Breast epithelium (tissue), 4 donors: ENCODE data around the gene RAPGEF4. TPM values are rescaled to one million over a fixed set of nuclear protein-coding genes. Genes with fewer than 3 reads are reported as not detected.
A peak's percentile ranks its signal among the peaks of the same experiment; 100 is the strongest.

Experiments used
- DNase-seq, 2 donors: peaks; one replicate each; pipeline ENCODE4 v3.0.0-alpha.2; 2019; ENCODE audit warnings: low spot score in 2 of 2
- H3K27ac ChIP-seq, 2 donors: fragments of 200-600 bp; sonication (generic) in 1 of 2; one replicate each; pipeline ENCODE4 v1.5.1; 2016 to 2019; ENCODE audit warnings: mild to moderate bottlenecking in 1 of 2
- H3K27me3 ChIP-seq, 2 donors: fragments of 200-600 bp; sonication (generic) in 1 of 2; one replicate each; pipeline versions ENCODE4 v1.5.1 to v1.6.0; 2017 to 2019; ENCODE audit warnings: control low read depth in 1 of 2, mild to moderate bottlenecking in 1 of 2
- H3K36me3 ChIP-seq: fragments of 200-600 bp; one replicate; pipeline ENCODE4 v1.5.1; 2019
- H3K4me1 ChIP-seq, 2 donors: fragments of 200-600 bp; sonication (generic); one replicate each; pipeline ENCODE4 v1.5.1; 2016 to 2019; ENCODE audit warnings: control low read depth in 1 of 2
- H3K4me3 ChIP-seq, 3 donors: fragments of 200-600 bp; sonication (generic); 1 replicate in 2 of 3; 2 replicates in 1 of 3; pipeline ENCODE4 v1.5.1; 2016 to 2019; ENCODE audit warnings: mild to moderate bottlenecking in 3 of 3, moderate library complexity in 2 of 3
- H3K9me3 ChIP-seq, 2 donors: fragments of 200-600 bp; sonication (generic) in 1 of 2; one replicate each; pipeline ENCODE4 v1.5.1; 2016 to 2019; ENCODE audit warnings: control low read depth in 1 of 2
- POLR2A ChIP-seq: fragments of 450-650 bp; IDR thresholded peaks from one replicate; pipeline ENCODE4 v1.6.1; 2016; ENCODE audit warnings: antibody characterized with exemption, mild to moderate bottlenecking, moderate library complexity
- POLR2AphosphoS5 ChIP-seq, 3 donors: sonication (generic); formaldehyde crosslinking; IDR thresholded peaks; one replicate each; pipeline ENCODE4 v1.6.1; 2017; ENCODE audit warnings: antibody characterized with exemption in 3 of 3
- intact Hi-C: fragments of 100-400 bp; cut with DNase I; formaldehyde crosslinking; loops from one replicate; pipeline ENCODE4 v1.15.1; 2023; ENCODE audit warnings: low total_unique reads
- total RNA-seq, 3 donors: library from RNA; depleted of rRNA; stranded (reverse); fragments of >200 nt; gene quantifications; one replicate each; pipeline ENCODE4 v1.1.0, GENCODE V29; 2016
- TF ChIP-seq, protein P1 (sequence below), 3 donors: fragments of 450-650 bp; IDR thresholded peaks; one replicate each; pipeline ENCODE4 v1.5.1; 2016 to 2017; ENCODE audit warnings: antibody characterized with exemption in 3 of 3, mild to moderate bottlenecking in 3 of 3, moderate library complexity in 3 of 3

The RAPGEF4 gene
- total RNA-seq, 3 donors from 2014 or later, result 7.7 to 12.8 (median 11.6) TPM

DNA sequence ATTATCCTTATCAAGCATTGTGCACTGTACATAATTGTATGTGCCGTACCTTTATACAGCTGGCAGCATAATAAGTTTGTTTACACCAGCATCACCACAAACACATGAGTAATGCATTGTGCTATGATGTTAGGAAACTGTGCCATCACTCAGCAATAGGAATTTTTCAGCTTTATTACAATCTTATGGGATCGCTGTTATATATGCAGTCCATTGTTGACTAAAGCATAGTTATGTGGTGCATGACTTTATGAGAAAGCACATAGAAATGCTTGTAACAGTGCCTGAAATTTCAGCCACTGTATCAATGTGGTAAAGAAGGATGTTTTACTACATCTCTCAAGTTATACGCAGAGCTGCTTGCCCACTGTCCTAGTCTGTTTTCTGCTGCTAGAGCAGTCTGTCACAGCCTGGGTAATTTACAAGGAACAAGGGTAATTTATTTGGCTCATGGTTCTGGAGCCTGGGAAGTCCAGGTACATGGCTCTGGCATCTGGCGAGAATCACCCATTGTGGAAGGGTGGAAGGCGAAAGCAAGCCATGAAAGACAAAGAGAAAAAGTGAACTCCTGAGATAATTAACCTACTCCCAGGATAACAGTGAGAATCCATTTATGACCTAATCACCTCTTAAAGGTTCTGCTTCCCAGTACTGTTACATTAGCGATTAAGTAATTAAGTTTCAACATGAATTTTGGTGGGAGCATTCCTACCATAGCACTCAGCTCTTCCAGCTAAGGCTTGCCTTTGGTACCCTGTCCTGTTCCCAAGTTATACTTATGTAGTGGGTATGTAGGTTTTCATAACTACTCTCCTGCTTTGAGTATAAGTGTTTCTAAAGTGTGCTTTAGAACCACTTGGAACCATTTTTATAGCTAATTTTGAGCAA, 344.6 kb downstream of the RAPGEF4 start:
- Histone ChIP-seq H3K36me3 (no peaks in the 10 kb centered on the region), H3K27ac (no peak overlapping the region), H3K9me3 (no peaks in the 10 kb centered on the region), H3K4me3 (no peak overlapping the region), H3K27me3 (no peaks in the 10 kb centered on the region), H3K4me1 (no peaks in the 10 kb centered on the region)
- intact Hi-C loops, result no loop called here
- DNase-seq, result no peak
- TF ChIP-seq POLR2A (no peak), POLR2AphosphoS5 (IDR thresholded peaks at IDR 0.05) (no peak)
- TF ChIP-seq, protein P1, sequence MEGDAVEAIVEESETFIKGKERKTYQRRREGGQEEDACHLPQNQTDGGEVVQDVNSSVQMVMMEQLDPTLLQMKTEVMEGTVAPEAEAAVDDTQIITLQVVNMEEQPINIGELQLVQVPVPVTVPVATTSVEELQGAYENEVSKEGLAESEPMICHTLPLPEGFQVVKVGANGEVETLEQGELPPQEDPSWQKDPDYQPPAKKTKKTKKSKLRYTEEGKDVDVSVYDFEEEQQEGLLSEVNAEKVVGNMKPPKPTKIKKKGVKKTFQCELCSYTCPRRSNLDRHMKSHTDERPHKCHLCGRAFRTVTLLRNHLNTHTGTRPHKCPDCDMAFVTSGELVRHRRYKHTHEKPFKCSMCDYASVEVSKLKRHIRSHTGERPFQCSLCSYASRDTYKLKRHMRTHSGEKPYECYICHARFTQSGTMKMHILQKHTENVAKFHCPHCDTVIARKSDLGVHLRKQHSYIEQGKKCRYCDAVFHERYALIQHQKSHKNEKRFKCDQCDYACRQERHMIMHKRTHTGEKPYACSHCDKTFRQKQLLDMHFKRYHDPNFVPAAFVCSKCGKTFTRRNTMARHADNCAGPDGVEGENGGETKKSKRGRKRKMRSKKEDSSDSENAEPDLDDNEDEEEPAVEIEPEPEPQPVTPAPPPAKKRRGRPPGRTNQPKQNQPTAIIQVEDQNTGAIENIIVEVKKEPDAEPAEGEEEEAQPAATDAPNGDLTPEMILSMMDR (IDR thresholded peaks at IDR 0.05), result no peak

DNA sequence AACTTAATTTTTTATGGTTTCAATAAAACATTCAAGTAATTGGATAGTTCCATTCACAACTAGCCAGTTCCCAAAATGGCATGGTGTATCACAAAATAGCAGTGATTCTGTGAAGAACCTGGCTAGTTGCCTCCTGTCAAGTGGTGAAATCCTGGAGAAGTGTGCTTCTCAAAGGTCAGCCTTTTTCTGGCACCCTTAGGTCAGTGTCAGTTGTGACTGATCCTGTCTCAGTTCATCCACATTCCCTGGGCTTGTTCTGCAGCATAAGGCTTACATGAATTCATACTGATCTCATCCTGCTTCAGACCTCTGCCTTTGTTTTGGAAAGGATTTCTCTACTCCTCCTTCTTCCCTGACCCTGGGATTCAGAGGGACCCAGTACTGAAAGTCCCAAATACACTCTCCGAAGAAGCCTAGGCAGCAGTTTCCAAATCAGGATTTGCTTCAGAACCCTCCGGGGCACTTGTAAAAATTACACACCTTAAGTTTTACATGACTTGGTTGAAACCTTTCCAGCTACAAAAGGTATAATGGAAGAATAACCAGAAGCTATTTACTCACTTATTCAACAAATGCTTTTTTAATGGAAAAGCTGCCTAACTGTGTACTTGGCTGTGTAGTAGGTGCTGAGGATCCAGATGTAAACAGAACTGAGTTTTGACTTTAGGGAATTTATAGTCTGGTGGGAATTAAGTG, 351.0 kb downstream of the RAPGEF4 start:
- Histone ChIP-seq H3K4me3 (no peak overlapping the region), H3K27ac (peak overlapping the region; percentile 49 to 54), H3K27me3 (no peaks in the 10 kb centered on the region), H3K4me1 (peaks cover 0 to 4% of the 10 kb centered on the region in 2 donors), H3K9me3 (no peaks in the 10 kb centered on the region), H3K36me3 (no peaks in the 10 kb centered on the region)
- DNase-seq, result no peak
- TF ChIP-seq POLR2A (no peak), POLR2AphosphoS5 (IDR thresholded peaks at IDR 0.05) (no peak)
- TF ChIP-seq, protein P1 (IDR thresholded peaks at IDR 0.05), result no peak
- intact Hi-C loops, result no loop called here

DNA sequence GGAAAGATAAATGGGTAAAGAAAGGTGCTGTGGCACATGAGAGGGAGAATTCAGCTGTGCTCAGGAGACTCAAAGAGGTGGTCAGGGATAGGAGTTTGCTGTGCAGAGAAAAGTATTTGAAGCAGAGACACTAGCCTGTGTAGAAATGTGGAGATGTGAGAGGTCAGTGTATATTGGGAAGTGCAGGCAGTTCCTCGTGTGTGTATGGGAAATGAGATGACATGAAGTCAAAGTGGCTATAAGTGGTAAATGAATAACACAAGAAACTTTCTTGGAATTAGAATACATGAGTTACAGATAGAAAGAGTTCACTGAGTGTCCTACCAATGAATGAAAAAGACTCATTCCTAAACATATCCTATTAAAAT, 351.6 kb downstream of the RAPGEF4 start:
- TF ChIP-seq, protein P1 (IDR thresholded peaks at IDR 0.05), result no peak
- TF ChIP-seq POLR2A (no peak), POLR2AphosphoS5 (IDR thresholded peaks at IDR 0.05) (no peak)
- Histone ChIP-seq H3K4me3 (no peak overlapping the region), H3K9me3 (no peaks in the 10 kb centered on the region)

DNA sequence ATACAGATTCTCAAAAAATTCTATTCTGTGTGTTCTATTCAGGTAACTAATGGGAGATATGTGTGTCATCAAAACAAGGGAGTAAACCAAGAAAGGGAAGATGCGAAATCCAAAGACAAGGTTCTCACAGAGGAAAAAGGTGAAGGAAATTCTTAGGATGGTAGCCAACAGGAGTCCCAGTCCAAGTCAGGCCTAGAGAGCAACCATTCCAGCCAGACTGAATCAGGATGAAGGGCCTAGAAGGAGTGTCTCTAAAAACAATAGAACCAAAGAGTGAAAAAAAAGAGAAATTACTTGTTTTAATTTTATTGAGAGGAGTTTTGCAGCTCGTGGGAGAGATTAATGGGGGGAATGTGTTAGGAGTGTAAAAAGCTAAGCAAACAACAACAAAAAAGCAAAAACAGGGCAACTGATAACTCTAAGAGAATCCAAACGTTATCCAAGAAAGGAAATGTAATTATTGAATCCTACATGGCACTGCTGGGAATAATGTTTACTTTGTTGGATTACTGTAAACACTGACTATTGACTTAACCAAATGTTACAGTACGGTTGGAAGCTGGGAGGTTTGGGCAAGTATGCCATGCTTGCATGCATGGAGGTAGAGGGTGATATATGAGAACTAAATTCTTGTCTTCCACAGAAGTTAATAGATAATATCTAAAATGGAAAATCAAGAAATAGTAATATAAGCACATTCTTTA, 352.3 kb downstream of the RAPGEF4 start:
- no peak for DNase-seq
- Histone ChIP-seq H3K27ac (no peak overlapping the region), H3K27me3 (no peaks in the 10 kb centered on the region), H3K4me1 (peaks cover 0 to 4% of the 10 kb centered on the region in 2 donors), H3K4me3 (no peak overlapping the region), H3K9me3 (no peaks in the 10 kb centered on the region), H3K36me3 (no peaks in the 10 kb centered on the region)
- TF ChIP-seq, protein P1 (IDR thresholded peaks at IDR 0.05), result no peak
- no peak for TF ChIP-seq POLR2A
- TF ChIP-seq POLR2AphosphoS5 (IDR thresholded peaks at IDR 0.05), result no peak
- intact Hi-C loops, result no loop called here

More for the DNA sequence above, 351.6 kb downstream of the RAPGEF4 start:
- no peak for DNase-seq
- intact Hi-C loops, result no loop called here
- Histone ChIP-seq H3K27me3 (no peaks in the 10 kb centered on the region), H3K27ac (peak overlapping the region; percentile 49 to 54), H3K36me3 (no peaks in the 10 kb centered on the region), H3K4me1 (peaks cover 0 to 4% of the 10 kb centered on the region in 2 donors)
